Measurements from ENCODE around the gene TRMT10C. TPM values are rescaled to one million over a fixed set of nuclear protein-coding genes. Genes with fewer than 3 reads are reported as not detected.

TRMT10C gene
- total and polyA plus RNA-seq, 8 donors = 12.3 to 26.6 (median 25.2) TPM

DNA sequence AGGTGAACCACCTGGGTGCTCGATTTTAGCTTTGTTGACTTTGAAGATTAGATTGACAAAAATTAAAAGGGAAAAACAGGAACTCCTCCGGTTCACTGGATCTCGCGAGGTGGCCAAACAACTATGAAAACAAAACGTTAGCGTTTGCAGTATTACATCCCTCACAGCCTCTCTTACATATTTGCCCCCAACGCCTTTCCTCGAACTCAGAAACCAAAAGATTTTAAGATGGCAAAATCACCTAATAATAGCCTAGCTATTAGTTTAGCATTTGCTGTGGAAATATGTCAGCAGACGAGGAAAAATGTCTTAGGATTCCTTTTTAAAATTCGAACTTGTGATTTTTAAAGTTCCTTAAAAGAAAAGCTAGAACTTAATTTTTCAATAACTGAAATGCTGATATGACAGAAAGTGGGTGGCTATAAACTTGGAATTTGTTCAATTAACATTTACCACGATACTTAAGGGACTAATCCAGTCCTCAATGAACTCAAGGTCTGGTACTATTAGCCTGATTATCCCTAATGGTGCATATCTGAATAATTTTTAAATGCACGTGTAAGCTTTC is 48.2 kb upstream of the TRMT10C start:
- Histone ChIP-seq H3K27me3 (peaks cover 0 to 8% of the 10 kb centered on the region in 2 donors), H3K4me1 (peaks cover 0 to 22% of the 10 kb centered on the region in 2 donors), H3K36me3 (no peaks in the 10 kb centered on the region), H3K9me3 (no peaks in the 10 kb centered on the region), H3K27ac (peak overlapping the region; percentile 95 to 97), H3K4me3 (peak overlapping the region; percentile 73 to 85)
- TF ChIP-seq, protein P1, sequence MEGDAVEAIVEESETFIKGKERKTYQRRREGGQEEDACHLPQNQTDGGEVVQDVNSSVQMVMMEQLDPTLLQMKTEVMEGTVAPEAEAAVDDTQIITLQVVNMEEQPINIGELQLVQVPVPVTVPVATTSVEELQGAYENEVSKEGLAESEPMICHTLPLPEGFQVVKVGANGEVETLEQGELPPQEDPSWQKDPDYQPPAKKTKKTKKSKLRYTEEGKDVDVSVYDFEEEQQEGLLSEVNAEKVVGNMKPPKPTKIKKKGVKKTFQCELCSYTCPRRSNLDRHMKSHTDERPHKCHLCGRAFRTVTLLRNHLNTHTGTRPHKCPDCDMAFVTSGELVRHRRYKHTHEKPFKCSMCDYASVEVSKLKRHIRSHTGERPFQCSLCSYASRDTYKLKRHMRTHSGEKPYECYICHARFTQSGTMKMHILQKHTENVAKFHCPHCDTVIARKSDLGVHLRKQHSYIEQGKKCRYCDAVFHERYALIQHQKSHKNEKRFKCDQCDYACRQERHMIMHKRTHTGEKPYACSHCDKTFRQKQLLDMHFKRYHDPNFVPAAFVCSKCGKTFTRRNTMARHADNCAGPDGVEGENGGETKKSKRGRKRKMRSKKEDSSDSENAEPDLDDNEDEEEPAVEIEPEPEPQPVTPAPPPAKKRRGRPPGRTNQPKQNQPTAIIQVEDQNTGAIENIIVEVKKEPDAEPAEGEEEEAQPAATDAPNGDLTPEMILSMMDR (IDR thresholded peaks at IDR 0.05) = no peak
- DNase-seq (no peak), ATAC-seq (peak; percentile 63)
- intact Hi-C loops (cut with DNase I) = no loop called here

DNA sequence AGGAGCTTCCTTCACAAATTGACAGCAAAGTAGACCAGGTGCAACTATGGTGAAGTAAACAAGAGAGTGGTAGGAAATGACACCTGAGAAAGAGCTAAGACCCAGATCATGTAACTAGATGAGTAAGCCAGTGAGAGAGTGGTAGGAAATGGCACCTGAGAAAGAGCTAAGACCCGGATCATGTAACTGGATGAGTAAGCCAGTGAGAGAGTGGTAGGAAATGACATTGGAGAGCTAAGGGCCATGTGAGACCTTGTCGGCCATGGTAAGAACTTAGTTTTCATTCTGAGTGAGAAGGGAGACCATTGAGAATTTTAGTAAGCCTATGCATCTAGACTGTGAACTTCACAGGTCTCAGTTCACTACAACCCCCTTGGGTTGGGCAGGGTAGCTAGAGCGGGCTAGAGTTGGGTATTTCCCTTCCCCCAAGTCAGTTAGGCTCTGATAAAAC is 43.2 kb upstream of the TRMT10C start:
- intact Hi-C loops (cut with DNase I) = no loop called here
- Histone ChIP-seq H3K4me3 (no peak overlapping the region), H3K9me3 (no peaks in the 10 kb centered on the region), H3K4me1 (peaks cover 0 to 16% of the 10 kb centered on the region in 2 donors), H3K27ac (no peak overlapping the region), H3K36me3 (no peaks in the 10 kb centered on the region), H3K27me3 (peaks cover 0 to 8% of the 10 kb centered on the region in 2 donors)
- no peak for DNase-seq
- no peak for ATAC-seq
- TF ChIP-seq, protein P1 (IDR thresholded peaks at IDR 0.05) = no peak

DNA sequence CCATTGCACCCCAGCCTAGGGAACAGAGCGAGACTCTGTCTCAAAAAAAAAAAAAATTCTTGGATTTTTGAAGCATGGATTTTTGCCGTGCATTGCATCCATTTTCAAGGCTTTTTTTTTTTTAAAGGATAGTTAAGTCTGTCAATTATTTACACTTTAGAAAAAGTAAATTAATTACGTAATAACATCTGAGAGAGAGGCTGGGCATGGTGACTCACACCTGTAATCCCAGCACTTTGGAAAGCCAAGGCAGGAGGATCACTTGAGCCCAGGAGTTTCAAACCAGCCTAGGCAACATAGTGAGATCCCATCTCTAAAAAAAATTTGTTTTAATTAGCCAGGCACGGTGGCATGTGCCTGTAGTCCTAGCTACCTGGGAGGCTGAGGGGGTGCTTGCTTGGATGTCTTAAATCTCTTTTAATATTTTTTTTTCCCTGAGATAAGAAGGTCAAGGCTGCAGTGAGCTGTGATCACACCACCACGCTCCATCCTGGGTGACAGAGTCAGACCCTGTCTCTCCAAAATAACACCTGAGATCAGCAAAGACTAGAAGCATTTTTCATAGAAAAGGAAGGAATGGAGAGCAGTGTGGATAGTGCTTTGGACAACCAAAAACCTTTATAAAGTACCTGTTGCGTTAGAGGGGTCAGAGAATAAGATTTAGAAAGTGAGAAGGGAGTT is 41.8 kb upstream of the TRMT10C start:
- H3K27ac ChIP-seq = no peak overlapping the region
- TF ChIP-seq, protein P1 (IDR thresholded peaks at IDR 0.05) = no peak
- H3K4me1 ChIP-seq = peaks cover 0 to 10% of the 10 kb centered on the region in 2 donors
- H3K36me3 ChIP-seq = no peaks in the 10 kb centered on the region
- intact Hi-C loops (cut with DNase I) = no loop called here
- H3K4me3 ChIP-seq = no peak overlapping the region
- no peaks in the 10 kb centered on the region for H3K9me3 ChIP-seq
- peaks cover 0 to 8% of the 10 kb centered on the region in 2 donors for H3K27me3 ChIP-seq
- peak; percentile 57 for ATAC-seq
- DNase-seq = no peak

DNA sequence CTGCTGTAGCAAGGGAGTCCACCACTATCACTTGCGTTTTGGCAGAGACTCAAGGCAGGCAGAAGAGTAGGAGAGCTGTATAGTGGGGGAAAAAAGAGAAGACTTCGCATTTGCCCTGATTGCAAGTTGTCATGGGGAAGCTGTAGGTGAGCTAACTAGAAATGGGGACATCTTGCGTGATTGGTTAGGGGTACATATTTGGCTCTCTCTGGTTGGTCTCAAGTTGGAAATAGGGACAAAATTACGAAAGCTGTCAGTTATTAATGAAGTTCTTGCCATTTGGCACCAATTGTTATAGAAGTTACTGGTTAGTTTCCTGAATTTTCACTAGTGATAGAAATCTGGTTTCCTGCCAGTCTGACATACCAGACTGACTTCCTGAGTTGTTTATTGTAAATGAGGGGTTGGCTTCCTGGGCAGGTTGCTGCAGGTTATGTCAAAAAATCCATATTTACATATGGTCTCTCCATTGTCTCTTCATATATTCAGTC is 40.4 kb upstream of the TRMT10C start:
- H3K27ac ChIP-seq = no peak overlapping the region
- H3K9me3 ChIP-seq = peaks cover 0 to 3% of the 10 kb centered on the region in 2 donors
- intact Hi-C loops (cut with DNase I) = no loop called here
- DNase-seq (no peak), ATAC-seq (no peak)
- peaks cover 0 to 8% of the 10 kb centered on the region in 2 donors for H3K27me3 ChIP-seq
- H3K36me3 ChIP-seq = no peaks in the 10 kb centered on the region
- no peak overlapping the region for H3K4me3 ChIP-seq
- H3K4me1 ChIP-seq = peaks cover 0 to 10% of the 10 kb centered on the region in 2 donors
- TF ChIP-seq, protein P1 (IDR thresholded peaks at IDR 0.05) = no peak

DNA sequence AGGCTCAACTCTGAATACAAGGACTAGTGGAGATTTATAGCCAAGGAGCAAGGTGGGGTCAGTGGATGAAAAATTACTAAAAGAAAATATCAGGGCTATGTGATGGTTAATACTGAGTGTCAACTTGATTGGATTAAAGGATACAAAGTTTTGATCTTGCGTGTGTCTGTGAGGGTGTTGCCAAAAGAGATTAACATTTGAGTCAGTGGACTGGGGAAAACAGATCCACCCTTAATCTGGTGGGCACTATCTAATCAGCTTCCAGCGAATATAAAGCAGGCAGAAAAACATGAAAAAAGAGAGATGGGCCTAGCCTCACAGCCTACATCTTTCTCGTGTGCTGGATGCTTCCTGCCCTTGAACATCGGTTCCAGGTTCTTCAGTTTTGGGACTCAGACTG is 34.2 kb upstream of the TRMT10C start:
- Histone ChIP-seq H3K27me3 (no peaks in the 10 kb centered on the region), H3K27ac (no peak overlapping the region), H3K4me3 (no peak overlapping the region), H3K9me3 (peaks cover 0 to 6% of the 10 kb centered on the region in 2 donors), H3K4me1 (no peaks in the 10 kb centered on the region), H3K36me3 (no peaks in the 10 kb centered on the region)
- intact Hi-C loops (cut with DNase I) = no loop called here
- ATAC-seq (no peak), DNase-seq (no peak)
- TF ChIP-seq, protein P1 (IDR thresholded peaks at IDR 0.05) = no peak
